ENCODE data around the gene FLYWCH2. TPM values are rescaled to one million over a fixed set of nuclear protein-coding genes. Genes with fewer than 3 reads are reported as not detected.

Gene FLYWCH2
- total and polyA plus RNA-seq, 2 of the 8 experiments (the other 6 are each of a cell fraction or from before 2014, with no cell fraction given): 16.4 to 30.7 TPM

DNA sequence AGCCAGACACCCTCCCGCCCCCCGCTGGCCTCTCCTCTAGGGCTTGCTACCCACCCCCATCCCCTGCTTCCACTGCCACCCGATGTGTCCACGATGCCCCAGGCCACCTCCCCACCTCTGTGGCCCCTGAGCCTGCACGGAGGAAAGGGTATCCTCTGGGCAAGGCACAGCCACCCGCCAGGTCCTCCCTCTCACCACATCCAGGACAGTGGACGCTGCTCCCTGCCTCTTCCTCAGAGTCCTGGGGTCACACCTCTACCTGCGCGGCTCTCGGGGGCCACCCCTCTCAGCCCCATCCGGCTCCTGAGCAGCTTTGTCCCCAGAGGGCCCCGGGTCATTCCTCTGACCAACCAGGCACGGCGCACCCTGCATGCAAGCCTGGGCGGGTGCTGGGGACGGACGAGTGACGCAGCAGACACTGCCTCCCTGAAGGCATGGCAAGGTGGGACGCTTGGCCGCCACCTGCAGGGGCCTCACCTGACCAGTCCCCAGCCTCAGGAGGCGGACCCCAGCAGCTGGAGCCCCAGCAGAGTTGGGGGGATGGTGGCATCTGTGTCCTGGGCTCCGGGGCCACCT is 53.5 kb downstream of the FLYWCH2 start (continued):
- TF ChIP-seq CTBP2 (IDR thresholded peaks at IDR 0.05; ENCODE audit: borderline replicate concordance, insufficient read depth, insufficient read length, low read length): no peak
